ENCODE data around the gene BMPR1B.

The BMPR1B gene

GRCh38 chr4:94798808-94799207, 41.1 kb downstream of the BMPR1B start:
- no peak for TF ChIP-seq CTCF (IDR thresholded peaks at IDR 0.05)

GRCh38 chr4:94801016-94801415, 43.3 kb downstream of the BMPR1B start:
- no peak for TF ChIP-seq CTCF (IDR thresholded peaks at IDR 0.05)

GRCh38 chr4:94802091-94802490, 44.3 kb downstream of the BMPR1B start:
- no peak for TF ChIP-seq CTCF (IDR thresholded peaks at IDR 0.05)

GRCh38 chr4:94803181-94803580, 45.4 kb downstream of the BMPR1B start:
- no peak for TF ChIP-seq CTCF (IDR thresholded peaks at IDR 0.05)

GRCh38 chr4:94804650-94805049, 46.9 kb downstream of the BMPR1B start:
- TF ChIP-seq CTCF (IDR thresholded peaks at IDR 0.05): no peak

GRCh38 chr4:94806376-94806775, 48.6 kb downstream of the BMPR1B start:
- no peak for TF ChIP-seq CTCF (IDR thresholded peaks at IDR 0.05)

- TF ChIP-seq CTCF (IDR thresholded peaks at IDR 0.05): no peak
Measured at GRCh38 chr4:94811643-94812042, 53.9 kb downstream of the BMPR1B start.

- no peak for TF ChIP-seq CTCF (IDR thresholded peaks at IDR 0.05)
Measured at GRCh38 chr4:94813221-94813620, 55.5 kb downstream of the BMPR1B start.

Measured in LNCAP (cell line).